ENCODE data around the gene CDH12. TPM values are rescaled to one million over a fixed set of nuclear protein-coding genes. Genes with fewer than 3 reads are reported as not detected.

Gene CDH12
- total RNA-seq, 1 donor from 2014 or later = 0.11 TPM

GRCh38 chr5:22391956-22392355, 461.2 kb downstream of the CDH12 start:
- no peak for TF ChIP-seq CTCF (IDR thresholded peaks at IDR 0.05)
- Histone ChIP-seq H3K4me3 (no peak overlapping the region), H3K27me3 (no peaks in the 10 kb centered on the region), H3K9me3 (no peaks in the 10 kb centered on the region), H3K4me1 (no peaks in the 10 kb centered on the region), H3K27ac (no peak overlapping the region), H3K36me3 (no peaks in the 10 kb centered on the region)
- DNase-seq (ENCODE audit: low spot score in 2 of 2) = no peak
- intact Hi-C loops (cut with DNase I) = no loop called here

GRCh38 chr5:22390888-22391287, 462.3 kb downstream of the CDH12 start:
- Histone ChIP-seq H3K27me3 (no peaks in the 10 kb centered on the region), H3K4me1 (no peaks in the 10 kb centered on the region), H3K27ac (no peak overlapping the region), H3K4me3 (no peak overlapping the region), H3K9me3 (no peaks in the 10 kb centered on the region), H3K36me3 (no peaks in the 10 kb centered on the region)
- no peak for TF ChIP-seq CTCF (IDR thresholded peaks at IDR 0.05)
- intact Hi-C loops (cut with DNase I) = no loop called here
- no peak for DNase-seq (ENCODE audit: low spot score in 2 of 2)

GRCh38 chr5:22372826-22373660, 480.1 kb downstream of the CDH12 start:
- intact Hi-C loops (cut with DNase I) = no loop called here
- no peak for TF ChIP-seq CTCF (IDR thresholded peaks at IDR 0.05)
- H3K4me3 ChIP-seq = no peak overlapping the region
- H3K27ac ChIP-seq = no peak overlapping the region
- H3K27me3 ChIP-seq = no peaks in the 10 kb centered on the region
- H3K4me1 ChIP-seq = no peaks in the 10 kb centered on the region
- DNase-seq (ENCODE audit: low spot score in 2 of 2) = no peak
- H3K36me3 ChIP-seq = no peaks in the 10 kb centered on the region
- H3K9me3 ChIP-seq = no peaks in the 10 kb centered on the region

GRCh38 chr5:22372376-22372775, 480.8 kb downstream of the CDH12 start:
- Histone ChIP-seq H3K4me3 (no peak overlapping the region), H3K9me3 (no peaks in the 10 kb centered on the region), H3K27ac (no peak overlapping the region), H3K36me3 (no peaks in the 10 kb centered on the region), H3K27me3 (no peaks in the 10 kb centered on the region), H3K4me1 (no peaks in the 10 kb centered on the region)
- intact Hi-C loops (cut with DNase I) = no loop called here
- TF ChIP-seq CTCF (IDR thresholded peaks at IDR 0.05) = no peak
- no peak for DNase-seq (ENCODE audit: low spot score in 2 of 2)

GRCh38 chr5:22354956-22355355, 498.2 kb downstream of the CDH12 start:
- intact Hi-C loops (cut with DNase I) = no loop called here
- Histone ChIP-seq H3K4me1 (no peaks in the 10 kb centered on the region), H3K9me3 (no peaks in the 10 kb centered on the region), H3K4me3 (no peak overlapping the region), H3K27me3 (no peaks in the 10 kb centered on the region), H3K36me3 (no peaks in the 10 kb centered on the region), H3K27ac (no peak overlapping the region)
- no peak for DNase-seq (ENCODE audit: low spot score in 2 of 2)
- no peak for TF ChIP-seq CTCF (IDR thresholded peaks at IDR 0.05)

All from ascending aorta (tissue), 2 donors.